Measurements from ENCODE around the gene COL13A1.
A peak's percentile ranks its signal among the peaks of the same experiment; 100 is the strongest.

COL13A1 gene

GRCh38 chr10:69801434-69802315 is at the start of gene COL13A1:
TSS of gene COL13A1 (plus strand) at chr10:69801906. CDS start at chr10:69802424, 518 bp downstream.
- H2AFZ ChIP-seq: peak within 1 kb of the TSS; percentile 93
- no peaks in the 10 kb centered on the region for H3K27me3 ChIP-seq (ENCODE audit: control insufficient read depth, insufficient read depth, low read length)
- peak within 1 kb of the TSS; percentile 39 for H3K4me3 ChIP-seq (ENCODE audit: low read depth, low read length)
- no peak for TF ChIP-seq CTCF (IDR thresholded peaks at IDR 0.05)
- H3K4me2 ChIP-seq (ENCODE audit: low read length): peak within 1 kb of the TSS; percentile 78
- no peaks in the 10 kb centered on the region for H3K79me2 ChIP-seq
- no peak within 1 kb of the TSS for H3K27ac ChIP-seq
- H3K36me3 ChIP-seq (ENCODE audit: control insufficient read depth, insufficient read depth, low read length): no peaks in the 10 kb centered on the region
- no peaks in the 10 kb centered on the region for H3K4me1 ChIP-seq
- no peaks in the 10 kb centered on the region for H3K9me3 ChIP-seq (ENCODE audit: control insufficient read depth, low read length)
- H3K9ac ChIP-seq: no peak within 1 kb of the TSS

- Histone ChIP-seq H3K27ac (no peak overlapping the region), H3K9ac (no peak overlapping the region), H3K36me3 (ENCODE audit: control insufficient read depth, insufficient read depth, low read length) (no peaks in the 10 kb centered on the region), H3K4me3 (ENCODE audit: low read depth, low read length) (no peak overlapping the region), H2AFZ (no peak overlapping the region), H3K79me2 (no peaks in the 10 kb centered on the region), H3K9me3 (ENCODE audit: control insufficient read depth, low read length) (no peaks in the 10 kb centered on the region), H3K4me1 (no peaks in the 10 kb centered on the region), H3K4me2 (ENCODE audit: low read length) (no peak overlapping the region), H3K27me3 (ENCODE audit: control insufficient read depth, insufficient read depth, low read length) (no peaks in the 10 kb centered on the region)
- no peak for TF ChIP-seq CTCF (IDR thresholded peaks at IDR 0.05)
These were observed 49.2 kb upstream of the COL13A1 start for GRCh38 chr10:69752479-69752878.

GRCh38 chr10:69756279-69756678 is 45.4 kb upstream of the COL13A1 start:
- no peak for TF ChIP-seq CTCF (IDR thresholded peaks at IDR 0.05)
- H3K4me2 ChIP-seq (ENCODE audit: low read length): no peak overlapping the region

GRCh38 chr10:69757206-69757552 is 44.5 kb upstream of the COL13A1 start:
- Histone ChIP-seq H3K4me2 (ENCODE audit: low read length) (no peak overlapping the region), H3K4me3 (ENCODE audit: low read depth, low read length) (no peak overlapping the region), H3K27ac (no peak overlapping the region), H3K4me1 (no peaks in the 10 kb centered on the region), H3K27me3 (ENCODE audit: control insufficient read depth, insufficient read depth, low read length) (no peaks in the 10 kb centered on the region), H3K9me3 (ENCODE audit: control insufficient read depth, low read length) (no peaks in the 10 kb centered on the region), H2AFZ (no peak overlapping the region), H3K9ac (no peak overlapping the region), H3K79me2 (no peaks in the 10 kb centered on the region), H3K36me3 (ENCODE audit: control insufficient read depth, insufficient read depth, low read length) (no peaks in the 10 kb centered on the region)
- no peak for TF ChIP-seq CTCF (IDR thresholded peaks at IDR 0.05)

More at GRCh38 chr10:69756279-69756678, 45.4 kb upstream of the COL13A1 start:
- H3K4me3 ChIP-seq (ENCODE audit: low read depth, low read length): no peak overlapping the region
- no peaks in the 10 kb centered on the region for H3K27me3 ChIP-seq (ENCODE audit: control insufficient read depth, insufficient read depth, low read length)
- no peaks in the 10 kb centered on the region for H3K9me3 ChIP-seq (ENCODE audit: control insufficient read depth, low read length)
- H3K36me3 ChIP-seq (ENCODE audit: control insufficient read depth, insufficient read depth, low read length): no peaks in the 10 kb centered on the region
- no peaks in the 10 kb centered on the region for H3K79me2 ChIP-seq
- no peak overlapping the region for H3K27ac ChIP-seq
- H2AFZ ChIP-seq: no peak overlapping the region
- H3K9ac ChIP-seq: no peak overlapping the region
- H3K4me1 ChIP-seq: no peaks in the 10 kb centered on the region
